ENCODE results near the gene DMXL1.
A peak's percentile ranks its signal among the peaks of the same experiment; 100 is the strongest.

DMXL1 gene

DNA sequence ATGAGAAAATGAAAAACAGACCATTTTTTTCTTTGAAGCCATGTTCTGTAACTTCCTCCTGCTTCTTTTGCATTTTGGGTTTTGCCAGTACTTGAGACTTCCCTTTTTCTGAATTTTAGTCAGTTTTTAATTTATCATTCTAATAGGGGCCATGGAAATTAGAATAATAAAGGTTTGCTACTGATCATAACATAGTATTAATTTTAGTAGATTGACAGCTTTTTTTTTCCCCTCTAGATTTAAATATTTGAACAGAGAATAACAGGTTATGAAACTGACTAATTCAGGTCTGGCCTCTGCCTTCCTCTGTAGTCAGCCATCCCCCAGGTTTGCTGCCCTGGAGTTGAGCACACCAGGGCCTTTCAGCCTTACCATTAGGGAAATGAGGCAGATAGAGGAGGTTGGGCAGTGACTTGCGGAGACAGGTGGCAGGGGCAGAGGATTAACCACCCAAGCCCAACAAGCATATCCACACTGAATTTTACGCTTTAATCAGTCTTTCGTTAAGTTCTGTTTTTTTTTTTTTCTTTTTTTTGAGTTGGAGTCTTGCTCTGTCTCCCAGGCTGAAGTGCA lies 204.8 kb downstream of the DMXL1 start:
- no peak for DNase-seq
- in situ Hi-C loops (cut with HindIII; ENCODE audit: low pct_ligation_motif_present, low pct_unique_long_range_greater_than_20kb, low sequenced_read_pairs), result no loop called here

DNA sequence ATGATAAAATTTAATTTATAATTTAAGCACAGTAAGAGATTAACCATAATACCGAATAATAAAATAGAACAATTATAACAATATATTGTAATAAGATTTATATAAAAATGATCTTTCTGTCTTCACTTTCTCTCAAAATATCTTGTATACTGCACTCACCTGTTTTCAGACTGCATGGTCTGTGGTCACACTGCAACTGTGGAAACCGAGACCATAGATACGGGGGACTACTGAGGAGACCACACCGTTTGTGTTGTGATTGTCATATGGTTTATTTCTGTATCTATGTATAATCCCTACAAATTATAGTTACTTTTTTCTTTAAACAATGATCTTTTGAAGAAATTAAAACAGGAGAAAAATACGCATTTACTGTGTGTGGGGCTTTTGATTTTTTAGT lies 206.1 kb downstream of the DMXL1 start:
- DNase-seq, result no peak
- in situ Hi-C loops (cut with HindIII; ENCODE audit: low pct_ligation_motif_present, low pct_unique_long_range_greater_than_20kb, low sequenced_read_pairs), result no loop called here

GRCh38 chr5:119279093-119279492 lies 208.2 kb downstream of the DMXL1 start:
- in situ Hi-C loops (cut with HindIII; ENCODE audit: low pct_ligation_motif_present, low pct_unique_long_range_greater_than_20kb, low sequenced_read_pairs), result no loop called here
- no peak for DNase-seq

DNA sequence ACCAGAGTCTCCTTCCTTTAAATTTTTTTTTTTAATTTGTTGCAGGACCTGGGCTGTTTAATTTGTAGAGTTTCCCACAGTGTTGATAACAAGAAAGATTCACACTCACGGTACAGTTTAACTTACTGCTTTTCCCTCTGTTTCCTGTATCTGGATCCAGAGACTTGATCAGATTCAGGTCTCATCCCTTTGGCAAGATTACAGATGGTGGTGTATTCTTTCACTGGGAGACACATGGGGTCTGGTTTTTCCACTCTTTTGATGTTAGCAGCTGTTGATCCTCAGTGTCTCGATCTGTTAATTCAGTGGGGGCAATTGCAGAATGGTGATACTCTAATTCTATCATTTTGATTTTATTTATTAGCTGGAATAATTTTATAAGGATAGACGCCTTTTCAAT lies 209.5 kb downstream of the DMXL1 start:
- in situ Hi-C loops (cut with HindIII; ENCODE audit: low pct_ligation_motif_present, low pct_unique_long_range_greater_than_20kb, low sequenced_read_pairs), result no loop called here
- no peak for DNase-seq

DNA sequence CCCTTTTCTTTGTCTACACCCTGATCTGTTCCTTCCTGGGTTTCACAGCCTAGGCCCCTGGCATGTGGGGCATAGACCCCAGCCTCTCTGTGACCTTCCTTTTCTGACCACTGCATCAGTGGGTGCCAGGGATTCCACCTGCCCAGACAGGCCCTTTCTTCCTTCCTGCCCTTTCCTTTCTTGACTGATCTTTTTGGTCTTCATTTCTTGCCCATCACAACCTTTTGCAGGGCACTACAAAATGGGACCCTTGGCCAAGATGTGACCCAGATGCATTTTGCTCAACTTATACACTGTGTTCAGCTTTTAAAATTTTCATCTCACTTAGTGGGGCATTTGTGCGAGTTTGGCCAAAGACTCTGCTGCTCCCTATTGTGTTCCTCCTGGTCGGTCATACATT lies 211.7 kb downstream of the DMXL1 start:
- in situ Hi-C loops (cut with HindIII; ENCODE audit: low pct_ligation_motif_present, low pct_unique_long_range_greater_than_20kb, low sequenced_read_pairs), result no loop called here
- no peak for DNase-seq

GRCh38 chr5:119284031-119284430 lies 213.1 kb downstream of the DMXL1 start:
- in situ Hi-C loops (cut with HindIII; ENCODE audit: low pct_ligation_motif_present, low pct_unique_long_range_greater_than_20kb, low sequenced_read_pairs), result no loop called here
- no peak for DNase-seq

- DNase-seq, result peak; percentile 27
- in situ Hi-C loops (cut with HindIII; ENCODE audit: low pct_ligation_motif_present, low pct_unique_long_range_greater_than_20kb, low sequenced_read_pairs), result no loop called here
Observed at GRCh38 chr5:119285070-119285916, 214.4 kb downstream of the DMXL1 start.

DNA sequence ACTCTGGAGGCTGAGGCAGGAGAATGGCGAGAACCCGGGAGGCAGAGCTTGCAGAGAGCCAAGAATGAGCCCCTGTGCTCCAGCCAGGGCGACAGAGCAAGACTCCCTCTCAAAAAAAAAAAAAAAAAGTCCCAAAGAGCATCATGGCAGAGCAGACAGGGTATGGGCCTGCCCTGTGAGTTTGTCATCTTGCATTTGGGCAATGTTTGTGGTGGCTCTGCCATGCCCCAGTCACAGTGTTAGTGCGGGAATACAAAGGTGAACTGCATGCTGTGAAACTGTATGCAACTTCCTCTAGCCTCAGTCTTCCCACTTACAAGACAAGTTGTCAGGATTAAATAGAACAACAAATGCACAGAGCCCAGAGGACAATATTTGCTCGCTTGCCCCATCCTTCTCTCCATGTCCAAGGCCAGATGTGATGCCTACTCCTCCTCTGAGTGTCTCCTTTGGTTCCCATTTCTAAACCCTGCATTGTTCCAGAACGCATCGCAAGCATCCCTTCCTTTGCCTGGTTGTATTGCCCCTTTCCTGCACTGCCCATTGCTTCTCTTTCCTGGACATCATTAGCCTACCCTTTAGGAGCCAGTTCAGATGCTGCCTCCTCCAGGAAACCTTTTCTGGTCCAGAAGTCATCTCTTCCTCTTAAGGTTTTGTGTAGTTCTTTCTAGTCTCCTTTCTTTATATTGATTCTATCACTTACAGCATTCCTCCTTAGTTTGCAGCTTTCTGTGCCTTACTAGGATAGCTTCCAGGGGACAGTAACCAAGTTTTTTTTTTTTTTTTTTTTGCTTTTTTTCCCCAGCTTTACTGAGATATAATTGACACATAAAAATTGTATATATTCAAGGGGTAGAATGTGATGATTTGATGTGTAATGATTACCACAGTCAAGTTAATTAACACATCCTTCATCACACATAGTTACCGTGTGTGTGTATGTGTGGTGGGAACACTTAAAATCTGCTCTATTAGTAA lies 215.9 kb downstream of the DMXL1 start:
- DNase-seq, result no peak
- in situ Hi-C loops (cut with HindIII; ENCODE audit: low pct_ligation_motif_present, low pct_unique_long_range_greater_than_20kb, low sequenced_read_pairs), result no loop called here

DNA sequence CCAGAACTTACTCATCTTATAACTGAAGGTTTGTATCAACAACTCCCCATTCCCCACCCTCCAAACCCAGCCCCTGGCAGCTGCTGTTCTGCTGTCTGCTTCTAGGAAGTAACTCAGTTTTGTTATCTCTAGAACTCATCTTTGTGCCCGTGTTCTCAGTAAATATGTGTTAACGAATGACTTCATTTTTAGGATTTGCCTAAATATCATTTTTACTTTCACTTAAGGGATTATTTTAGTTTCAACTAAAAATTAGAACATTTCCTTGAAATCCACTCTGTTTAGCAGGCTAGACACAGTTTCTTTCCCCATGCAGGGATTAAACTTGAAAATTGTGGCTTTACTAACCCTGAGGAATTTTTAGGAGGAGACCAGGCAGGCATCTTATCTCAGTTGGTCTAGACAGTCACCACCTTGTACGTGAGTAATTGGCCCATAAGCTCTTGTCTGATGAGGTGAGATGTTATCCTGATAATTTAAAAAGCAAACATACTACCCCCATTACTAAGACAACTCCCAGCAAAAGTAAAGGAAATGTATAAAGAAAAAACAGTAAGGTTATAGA lies 216.7 kb downstream of the DMXL1 start:
- no peak for DNase-seq
- in situ Hi-C loops (cut with HindIII; ENCODE audit: low pct_ligation_motif_present, low pct_unique_long_range_greater_than_20kb, low sequenced_read_pairs), result no loop called here

DNA sequence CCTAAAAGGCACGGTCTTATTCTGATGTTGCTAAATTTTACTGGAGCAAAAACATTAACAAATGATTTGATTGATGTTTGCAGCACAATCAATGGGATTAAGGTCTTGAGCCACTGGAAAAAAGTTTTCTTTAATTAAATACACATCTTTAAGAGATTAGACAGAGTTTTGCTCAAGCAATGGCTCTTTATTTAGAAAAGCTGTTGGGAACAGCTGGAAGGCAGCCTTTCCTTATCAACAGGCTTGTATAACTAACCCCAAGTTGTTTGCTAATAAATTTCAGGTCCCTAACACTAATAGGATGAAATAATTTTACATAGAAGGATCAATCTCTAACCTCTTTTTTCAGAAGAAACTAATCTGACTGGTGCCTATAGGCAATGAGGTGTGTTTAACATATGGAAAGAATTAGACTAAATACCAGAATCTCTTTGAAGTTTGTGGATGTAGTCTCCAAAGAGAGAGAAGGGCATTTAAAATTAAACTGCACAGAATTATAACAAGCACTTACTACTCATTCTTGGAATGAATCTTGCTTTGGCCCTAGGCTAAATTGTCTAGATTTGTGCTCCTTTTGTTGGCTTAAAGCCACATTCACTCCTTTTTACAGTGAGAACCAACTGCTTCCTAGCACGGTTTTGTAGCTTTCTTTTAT lies 217.6 kb downstream of the DMXL1 start:
- in situ Hi-C loops (cut with HindIII; ENCODE audit: low pct_ligation_motif_present, low pct_unique_long_range_greater_than_20kb, low sequenced_read_pairs), result no loop called here
- DNase-seq, result no peak

DNA sequence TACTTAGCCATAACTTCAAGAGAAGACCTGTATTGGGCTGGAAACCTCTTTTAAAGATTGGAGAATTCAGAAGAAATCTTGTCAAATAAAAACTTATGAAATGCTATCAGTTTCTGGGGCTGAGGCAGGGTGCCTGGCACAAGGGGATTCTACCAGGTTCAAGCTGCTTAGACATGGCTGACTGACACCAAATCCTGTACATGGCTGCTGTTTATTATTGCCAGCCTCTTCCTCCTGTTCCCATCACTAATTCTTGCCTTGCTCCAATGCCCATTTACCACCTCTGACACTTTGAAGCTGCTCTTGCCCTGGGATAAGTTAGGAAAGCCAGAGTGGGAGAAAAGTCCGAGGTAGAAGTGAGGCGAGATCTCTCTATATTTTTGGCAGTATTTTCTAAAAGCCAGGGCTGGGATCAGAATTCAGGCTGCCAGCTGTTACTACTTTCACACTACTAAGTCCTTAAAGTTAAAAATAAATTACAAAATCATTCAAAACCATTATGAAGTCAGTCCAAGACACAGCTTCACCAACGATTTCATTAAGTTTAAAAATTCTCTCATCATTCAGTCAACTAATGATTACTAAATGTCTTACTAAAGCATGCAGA lies 218.7 kb downstream of the DMXL1 start:
- in situ Hi-C loops (cut with HindIII; ENCODE audit: low pct_ligation_motif_present, low pct_unique_long_range_greater_than_20kb, low sequenced_read_pairs), result no loop called here
- DNase-seq, result no peak

DNA sequence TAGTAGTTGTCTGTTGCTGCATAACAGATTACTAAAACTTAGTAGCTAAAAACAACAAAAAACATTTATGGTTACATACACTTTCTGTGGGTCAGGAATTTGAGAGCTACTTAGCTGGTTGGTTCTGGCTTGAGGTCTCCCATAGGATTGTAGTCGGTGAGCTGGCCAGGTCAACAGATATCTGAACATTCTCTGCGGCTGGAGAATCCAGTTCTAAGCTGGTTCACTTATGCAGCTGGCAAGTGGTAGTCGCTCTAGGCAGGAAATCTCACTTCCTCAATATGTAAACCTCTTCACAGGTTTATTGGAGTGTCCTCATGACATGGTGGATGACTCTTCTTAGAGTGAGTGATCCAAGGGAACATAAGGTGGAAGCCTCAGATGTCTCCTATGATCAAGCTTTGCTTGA lies 219.3 kb downstream of the DMXL1 start:
- DNase-seq, result no peak
- in situ Hi-C loops (cut with HindIII; ENCODE audit: low pct_ligation_motif_present, low pct_unique_long_range_greater_than_20kb, low sequenced_read_pairs), result no loop called here

DNA sequence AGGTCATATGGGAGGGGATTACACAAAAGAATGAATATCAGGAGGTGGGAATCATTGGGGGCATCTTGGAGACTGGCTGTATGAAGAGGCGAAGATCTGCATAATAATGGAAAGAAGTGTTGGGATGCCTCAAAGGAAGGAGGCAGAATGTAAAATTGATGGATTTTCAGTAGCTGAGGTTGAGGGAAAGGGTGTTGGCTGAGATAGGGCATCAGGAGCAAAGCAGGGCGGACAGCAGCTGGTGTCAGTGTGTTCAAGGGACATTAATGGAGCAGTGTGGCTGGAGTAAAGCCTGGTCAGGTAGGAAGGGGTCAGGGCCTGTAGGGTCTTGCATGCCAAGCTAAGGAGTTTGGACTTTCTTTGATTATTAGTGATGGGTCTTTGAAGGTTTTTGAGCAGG lies 219.7 kb downstream of the DMXL1 start:
- no peak for DNase-seq
- in situ Hi-C loops (cut with HindIII; ENCODE audit: low pct_ligation_motif_present, low pct_unique_long_range_greater_than_20kb, low sequenced_read_pairs), result no loop called here

DNA sequence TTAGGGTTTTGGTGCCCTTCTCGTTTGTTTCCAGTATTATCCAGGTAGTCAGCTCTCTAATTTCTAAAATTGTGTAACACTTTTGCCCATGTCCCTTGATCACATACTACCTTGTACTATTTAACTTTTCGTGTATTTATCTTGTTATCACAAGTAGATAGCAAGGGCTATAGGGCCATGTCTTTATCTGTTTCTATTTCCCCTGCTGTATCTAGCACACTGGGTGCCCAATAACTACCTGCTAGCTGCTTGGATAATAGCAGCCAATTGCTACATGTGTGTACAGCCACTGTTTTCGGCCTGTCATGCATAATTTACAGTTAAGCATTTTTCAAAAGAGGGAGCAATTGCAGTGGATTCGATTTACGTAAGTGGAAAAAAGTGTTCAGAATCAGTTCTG lies 220.2 kb downstream of the DMXL1 start:
- in situ Hi-C loops (cut with HindIII; ENCODE audit: low pct_ligation_motif_present, low pct_unique_long_range_greater_than_20kb, low sequenced_read_pairs), result no loop called here
- no peak for DNase-seq

- in situ Hi-C loops (cut with HindIII; ENCODE audit: low pct_ligation_motif_present, low pct_unique_long_range_greater_than_20kb, low sequenced_read_pairs), result no loop called here
- no peak for DNase-seq
Observed at GRCh38 chr5:119291877-119292276, 221.0 kb downstream of the DMXL1 start.

DNA sequence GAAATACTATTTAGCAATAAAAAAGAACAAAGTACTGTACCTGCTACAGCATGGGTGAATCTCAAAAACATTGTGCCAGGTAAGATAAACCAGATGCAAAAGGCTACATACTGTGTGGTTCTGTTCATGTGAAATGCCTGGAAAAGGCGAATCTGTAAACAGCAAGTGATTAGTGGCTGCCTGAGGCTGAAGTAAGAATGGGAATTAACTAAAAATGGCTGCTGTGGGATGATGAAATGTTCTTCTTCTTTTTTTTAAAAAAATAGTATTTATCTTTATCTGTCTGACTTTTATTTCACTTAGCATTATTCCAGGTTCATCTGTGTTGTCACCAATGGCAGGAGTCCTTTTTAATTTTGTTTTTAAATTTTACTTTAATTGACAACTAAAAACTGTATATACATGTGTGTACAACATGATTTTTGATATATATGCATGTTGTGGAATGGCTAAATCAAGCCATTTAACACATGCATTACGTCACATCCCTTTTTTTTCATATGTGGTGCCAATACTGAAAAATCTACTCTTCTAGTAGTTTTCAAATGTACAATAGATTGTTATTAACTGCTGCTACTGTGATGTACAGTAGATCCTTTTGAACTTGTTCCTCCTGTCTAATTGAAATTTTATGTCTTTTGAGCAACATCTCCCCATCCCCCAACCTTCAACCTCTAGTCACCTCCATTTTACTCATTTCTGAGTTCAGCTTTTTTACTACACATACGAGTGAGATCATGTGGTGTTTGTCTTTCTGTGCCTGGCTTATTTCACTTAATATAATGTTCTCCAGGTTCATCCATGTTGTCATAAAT lies 222.0 kb downstream of the DMXL1 start:
- DNase-seq, result no peak
- in situ Hi-C loops (cut with HindIII; ENCODE audit: low pct_ligation_motif_present, low pct_unique_long_range_greater_than_20kb, low sequenced_read_pairs), result no loop called here

DNA sequence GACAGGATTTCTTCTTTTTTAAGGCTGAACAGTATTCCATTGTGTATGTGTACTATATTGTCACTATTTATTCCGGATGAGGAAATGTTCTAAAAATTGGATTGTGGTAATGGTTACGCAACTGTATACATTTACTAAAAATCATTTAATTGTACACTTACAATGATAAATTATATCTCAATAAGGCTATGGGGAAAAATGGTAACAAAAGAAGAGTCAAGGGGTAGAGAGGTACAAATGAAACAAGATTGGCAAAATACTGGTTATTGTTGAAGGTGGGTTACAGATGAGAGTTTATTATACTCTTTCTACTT lies 222.6 kb downstream of the DMXL1 start:
- in situ Hi-C loops (cut with HindIII; ENCODE audit: low pct_ligation_motif_present, low pct_unique_long_range_greater_than_20kb, low sequenced_read_pairs), result no loop called here
- DNase-seq, result no peak
